RWPE2 (cell line): ENCODE data around the gene SUN1.
"Not testable (repeated sequence)": the region's sequence is repeated elsewhere in the genome, so short reads cannot be mapped to it uniquely, and the experiment has no call there.

Experiments used
- ATAC-seq: fragments of 200-7000 bp; cut with Tn5 transposase; 3 replicates; pipeline ENCODE4 v1.9.1; 2021; ENCODE audit warnings: low read depth
- DNase-seq: peaks from one replicate; pipeline ENCODE4 v3.0.0-alpha.2; 2020; ENCODE audit warnings: low spot score
- H3K27ac ChIP-seq: fragments of 450-650 bp; 2 replicates; pipeline ENCODE4 v1.5.1; 2017; ENCODE audit warnings: mild to moderate bottlenecking; ENCODE audit not compliant: poor library complexity, severe bottlenecking
- H3K27me3 ChIP-seq: fragments of 250-450 bp; sonication (Bioruptor Pico); 2 replicates; pipeline ENCODE4 v1.5.1; 2021; ENCODE audit warnings: mild to moderate bottlenecking, moderate library complexity; ENCODE audit not compliant: insufficient read depth, poor library complexity, severe bottlenecking
- H3K36me3 ChIP-seq: fragments of 250-450 bp; sonication (Bioruptor Pico); 2 replicates; pipeline ENCODE4 v1.5.1; 2020; ENCODE audit warnings: low read depth, mild to moderate bottlenecking, moderate library complexity
- H3K4me1 ChIP-seq: fragments of 250-450 bp; sonication (Bioruptor Pico); 2 replicates; pipeline ENCODE4 v1.5.1; 2021; ENCODE audit warnings: mild to moderate bottlenecking, moderate library complexity; ENCODE audit not compliant: insufficient read depth, poor library complexity, severe bottlenecking
- H3K4me3 ChIP-seq: fragments of 250-450 bp; sonication (Bioruptor Pico); 2 replicates; pipeline ENCODE4 v1.5.1; 2021; ENCODE audit warnings: mild to moderate bottlenecking, moderate library complexity; ENCODE audit not compliant: severe bottlenecking
- H3K9me3 ChIP-seq: fragments of 250-450 bp; sonication (Bioruptor Pico); 2 replicates; pipeline ENCODE4 v1.5.1; 2021; ENCODE audit warnings: mild to moderate bottlenecking, moderate library complexity; ENCODE audit not compliant: severe bottlenecking
- TF ChIP-seq, protein P1 (sequence below): fragments of 450-650 bp; IDR thresholded peaks from one replicate; pipeline ENCODE4 v1.5.1; 2017; ENCODE audit warnings: mild to moderate bottlenecking, moderate library complexity; ENCODE audit not compliant: poor library complexity, severe bottlenecking

The SUN1 gene

DNA sequence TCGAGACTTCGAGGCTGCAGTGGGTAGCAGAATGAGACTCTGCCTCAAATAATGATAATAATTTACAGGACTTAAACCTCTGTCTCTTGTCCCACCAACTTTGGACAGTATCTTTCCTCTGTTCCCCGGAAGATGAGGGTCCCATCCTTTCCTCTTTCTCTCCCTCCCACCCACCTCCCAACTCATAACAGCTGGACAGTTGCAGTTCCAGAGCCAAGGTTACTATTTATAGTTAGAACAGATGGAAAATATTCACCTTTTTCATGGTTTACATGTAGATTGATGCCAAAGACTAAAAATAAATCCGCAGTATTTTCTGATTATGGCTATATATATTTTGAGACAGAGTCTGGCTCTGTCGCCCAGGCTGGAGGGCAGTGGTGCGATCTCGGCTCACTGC, 31.6 kb upstream of the SUN1 start:
- Histone ChIP-seq H3K27ac (no peak overlapping the region), H3K36me3 (no peaks in the 10 kb centered on the region), H3K4me3 (no peak overlapping the region), H3K4me1 (no peaks in the 10 kb centered on the region), H3K9me3 (no peaks in the 10 kb centered on the region), H3K27me3 (no peaks in the 10 kb centered on the region)
- no peak for DNase-seq
- TF ChIP-seq, protein P1, sequence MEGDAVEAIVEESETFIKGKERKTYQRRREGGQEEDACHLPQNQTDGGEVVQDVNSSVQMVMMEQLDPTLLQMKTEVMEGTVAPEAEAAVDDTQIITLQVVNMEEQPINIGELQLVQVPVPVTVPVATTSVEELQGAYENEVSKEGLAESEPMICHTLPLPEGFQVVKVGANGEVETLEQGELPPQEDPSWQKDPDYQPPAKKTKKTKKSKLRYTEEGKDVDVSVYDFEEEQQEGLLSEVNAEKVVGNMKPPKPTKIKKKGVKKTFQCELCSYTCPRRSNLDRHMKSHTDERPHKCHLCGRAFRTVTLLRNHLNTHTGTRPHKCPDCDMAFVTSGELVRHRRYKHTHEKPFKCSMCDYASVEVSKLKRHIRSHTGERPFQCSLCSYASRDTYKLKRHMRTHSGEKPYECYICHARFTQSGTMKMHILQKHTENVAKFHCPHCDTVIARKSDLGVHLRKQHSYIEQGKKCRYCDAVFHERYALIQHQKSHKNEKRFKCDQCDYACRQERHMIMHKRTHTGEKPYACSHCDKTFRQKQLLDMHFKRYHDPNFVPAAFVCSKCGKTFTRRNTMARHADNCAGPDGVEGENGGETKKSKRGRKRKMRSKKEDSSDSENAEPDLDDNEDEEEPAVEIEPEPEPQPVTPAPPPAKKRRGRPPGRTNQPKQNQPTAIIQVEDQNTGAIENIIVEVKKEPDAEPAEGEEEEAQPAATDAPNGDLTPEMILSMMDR: no peak
- ATAC-seq: no peak

DNA sequence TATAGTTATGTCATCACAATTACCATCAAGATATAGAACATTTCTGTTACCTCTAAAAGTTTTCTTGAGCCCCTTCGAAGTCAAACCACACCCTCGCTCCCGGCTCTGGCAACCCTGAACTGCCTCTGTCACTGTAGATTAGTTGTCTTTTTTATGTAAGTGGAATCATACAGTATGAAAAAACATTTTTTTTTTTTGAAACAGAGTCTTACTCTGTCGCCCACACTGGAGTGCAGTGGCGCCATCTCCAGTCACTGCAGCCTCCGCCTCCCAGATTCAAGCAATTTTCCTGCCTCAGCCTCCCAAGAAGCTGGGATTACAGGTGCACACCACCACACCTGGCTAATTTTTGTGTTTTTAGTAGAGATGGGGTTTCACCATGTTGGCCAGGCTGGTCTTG, 30.9 kb upstream of the SUN1 start:
- H3K4me1 ChIP-seq, H3K4me3 ChIP-seq, DNase-seq, H3K36me3 ChIP-seq, H3K27ac ChIP-seq, ATAC-seq, H3K9me3 ChIP-seq, H3K27me3 ChIP-seq: not testable (repeated sequence)

DNA sequence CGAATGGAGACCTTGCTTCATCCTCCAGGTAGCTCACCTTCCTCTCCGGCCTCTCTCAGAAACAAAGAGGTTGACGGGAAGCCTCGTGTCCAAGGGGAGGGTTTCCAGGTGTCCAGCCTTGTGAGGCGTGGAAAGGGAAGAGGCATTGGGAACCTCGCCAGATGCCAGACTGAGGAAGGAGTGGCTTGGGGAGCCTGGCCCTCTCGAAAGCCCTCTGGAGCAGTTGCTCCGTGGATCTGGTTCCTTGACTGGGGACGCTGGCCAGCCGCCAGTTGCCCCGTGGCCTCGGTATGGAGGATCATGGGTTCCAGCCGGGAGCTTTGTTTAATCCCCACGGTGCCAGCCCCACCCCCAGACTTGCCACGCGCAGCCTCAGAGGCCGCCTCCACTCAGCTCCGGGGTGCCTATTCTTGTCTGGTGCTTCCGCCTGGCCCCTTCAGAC, 30.3 kb upstream of the SUN1 start:
- Histone ChIP-seq H3K9me3 (no peaks in the 10 kb centered on the region), H3K4me1 (no peaks in the 10 kb centered on the region), H3K27ac (no peak overlapping the region), H3K4me3 (no peak overlapping the region), H3K36me3 (no peaks in the 10 kb centered on the region), H3K27me3 (no peaks in the 10 kb centered on the region)
- TF ChIP-seq, protein P1: no peak
- DNase-seq (no peak), ATAC-seq (no peak)

DNA sequence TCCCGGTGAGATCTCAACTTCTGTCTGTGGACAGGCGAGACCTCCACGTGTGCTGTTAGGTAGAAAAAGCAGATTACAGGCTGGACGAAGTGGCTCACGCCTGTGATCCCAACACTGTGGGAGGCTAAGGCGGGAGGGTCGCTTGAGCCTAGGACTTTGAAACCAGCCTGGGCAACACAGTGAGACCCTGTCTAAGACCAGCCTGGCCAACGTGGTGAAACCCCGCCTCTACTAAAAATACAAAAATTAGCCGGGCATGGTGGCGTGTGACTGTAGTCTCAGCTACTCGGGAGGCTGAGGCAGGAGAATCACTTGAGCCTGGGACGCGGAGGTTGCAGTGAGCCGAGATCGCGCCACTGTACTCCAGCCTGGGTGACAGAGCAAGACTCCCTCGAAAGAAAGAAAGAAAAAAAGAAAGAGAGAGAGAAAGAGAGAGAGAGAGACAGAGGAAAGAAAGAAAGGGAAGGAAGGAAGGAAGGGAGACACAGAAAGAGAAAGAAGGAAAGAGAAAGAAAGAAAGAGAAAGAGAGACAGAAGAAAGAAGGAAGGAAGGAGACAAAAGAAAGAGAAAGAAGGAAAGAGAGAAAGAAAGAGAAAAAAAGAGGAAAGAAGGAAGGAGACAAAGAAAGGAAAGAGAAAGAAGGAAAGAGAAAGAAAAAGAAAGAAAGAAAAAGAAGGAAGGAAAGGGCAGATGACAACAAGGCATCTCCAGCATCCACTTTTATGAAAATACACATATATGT, 29.6 kb upstream of the SUN1 start:
- ATAC-seq: no peak
- no peak overlapping the region for H3K4me3 ChIP-seq
- no peaks in the 10 kb centered on the region for H3K9me3 ChIP-seq

DNA sequence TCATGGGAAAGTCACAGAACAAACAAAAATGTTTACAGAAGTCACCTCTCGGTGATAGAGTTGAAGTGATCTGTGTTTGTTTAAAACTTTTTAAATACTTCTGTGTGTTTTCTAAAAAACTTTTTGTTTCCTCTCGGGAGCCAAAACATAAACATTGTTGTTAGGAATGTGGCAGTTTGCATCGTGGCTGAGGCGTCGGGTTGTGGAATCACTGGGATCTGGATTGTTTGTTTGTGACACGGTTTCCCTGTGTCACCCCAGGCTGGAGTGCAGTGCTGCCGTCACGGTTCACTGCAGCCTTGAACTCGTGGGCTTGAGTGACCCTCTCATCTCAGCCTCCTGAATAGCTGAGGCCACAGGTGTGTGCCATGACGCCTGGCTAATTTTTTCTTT, 29.0 kb upstream of the SUN1 start:
- H3K36me3 ChIP-seq: no peaks in the 10 kb centered on the region
- no peaks in the 10 kb centered on the region for H3K27me3 ChIP-seq
- no peaks in the 10 kb centered on the region for H3K9me3 ChIP-seq
- TF ChIP-seq, protein P1: no peak
- ATAC-seq (no peak), DNase-seq (no peak)
- H3K4me1 ChIP-seq: no peaks in the 10 kb centered on the region
- H3K27ac ChIP-seq: no peak overlapping the region
- H3K4me3 ChIP-seq: no peak overlapping the region

More for the DNA sequence above, 29.6 kb upstream of the SUN1 start:
- TF ChIP-seq, protein P1: no peak
- H3K27ac ChIP-seq: no peak overlapping the region
- DNase-seq: no peak
- H3K27me3 ChIP-seq: no peaks in the 10 kb centered on the region
- no peaks in the 10 kb centered on the region for H3K4me1 ChIP-seq
- no peaks in the 10 kb centered on the region for H3K36me3 ChIP-seq

DNA sequence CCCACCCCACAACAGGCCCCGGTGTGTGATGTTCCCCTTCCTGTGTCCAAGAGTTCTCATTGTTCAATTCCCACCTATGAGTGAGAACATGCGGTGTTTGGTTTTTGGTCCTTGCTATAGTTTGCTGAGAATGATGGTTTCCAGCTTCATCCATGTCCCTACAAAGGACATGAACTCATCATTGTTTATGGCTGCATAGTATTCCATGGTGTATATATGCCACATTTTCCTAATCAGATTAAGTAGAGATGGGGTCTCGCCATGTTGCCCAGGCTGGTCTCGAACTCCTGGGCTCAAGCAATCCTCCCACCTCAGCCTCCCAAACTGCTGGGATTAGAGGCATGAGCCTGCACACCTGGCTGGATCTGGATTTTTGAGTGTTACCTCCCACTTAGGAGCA, 28.5 kb upstream of the SUN1 start:
- H3K4me1 ChIP-seq, H3K9me3 ChIP-seq, H3K27me3 ChIP-seq, ATAC-seq, H3K36me3 ChIP-seq, H3K27ac ChIP-seq, H3K4me3 ChIP-seq, DNase-seq: not testable (repeated sequence)
